NCI-H1092 (cell line): ENCODE results near the gene LRCH1.

Experiments
- DNase-seq: peaks from one replicate; lab custom pipeline; 2025; lab: John Stamatoyannopoulos, UW

Gene LRCH1

GRCh38 chr13:46594374-46595078 is 41.6 kb downstream of the LRCH1 start:
- DNase-seq = no peak

- DNase-seq = no peak
Measured at GRCh38 chr13:46595136-46595884, 42.3 kb downstream of the LRCH1 start.

- DNase-seq = no peak
Measured at GRCh38 chr13:46595885-46596275, 42.9 kb downstream of the LRCH1 start.

- no peak for DNase-seq
Measured at GRCh38 chr13:46596466-46596865, 43.5 kb downstream of the LRCH1 start.

- DNase-seq = no peak
Measured at GRCh38 chr13:46598140-46598819, 45.3 kb downstream of the LRCH1 start.

- DNase-seq = no peak
Measured at GRCh38 chr13:46598820-46599180, 45.8 kb downstream of the LRCH1 start.

- DNase-seq = no peak
Measured at GRCh38 chr13:46600943-46601311, 48.0 kb downstream of the LRCH1 start.

- DNase-seq = no peak
Measured at GRCh38 chr13:46602531-46602930, 49.6 kb downstream of the LRCH1 start.

GRCh38 chr13:46603165-46603603 is 50.2 kb downstream of the LRCH1 start:
- no peak for DNase-seq

GRCh38 chr13:46604226-46604990 is 51.4 kb downstream of the LRCH1 start:
- no peak for DNase-seq

- DNase-seq = no peak
Measured at GRCh38 chr13:46605076-46605824, 52.3 kb downstream of the LRCH1 start.

GRCh38 chr13:46605825-46606554 is 53.0 kb downstream of the LRCH1 start:
- DNase-seq = no peak

- no peak for DNase-seq
Measured at GRCh38 chr13:46606970-46607369, 54.0 kb downstream of the LRCH1 start.

- no peak for DNase-seq
Measured at GRCh38 chr13:46607768-46608564, 55.0 kb downstream of the LRCH1 start.

- DNase-seq = no peak
Measured at GRCh38 chr13:46609052-46609451, 56.1 kb downstream of the LRCH1 start.

- DNase-seq = no peak
Measured at GRCh38 chr13:46609726-46610125, 56.8 kb downstream of the LRCH1 start.

GRCh38 chr13:46612267-46612666 is 59.3 kb downstream of the LRCH1 start:
- DNase-seq = no peak

- DNase-seq = no peak
Measured at GRCh38 chr13:46613409-46614049, 60.6 kb downstream of the LRCH1 start.

- DNase-seq = no peak
Measured at GRCh38 chr13:46614582-46614981, 61.6 kb downstream of the LRCH1 start.
